Kidney (tissue), 14 donors: ENCODE measurements around the gene PIEZO2. TPM values are rescaled to one million over a fixed set of nuclear protein-coding genes. Genes with fewer than 3 reads are reported as not detected.

ENCODE experiments used
- DNase-seq, 5 donors: peaks; one replicate each; pipeline ENCODE4 v3.0.0-alpha.2; 2013 to 2020
- FAIRE-seq: peaks from 2 replicates; lab custom pipeline; 2012; peaks lifted over from hg19 to GRCh38; lab: Jason Lieb, UNC
- H3K27ac ChIP-seq, 2 donors: one replicate each; pipeline ENCODE4 v1.7.0; 2013; ENCODE audit warnings: low read depth in 2 of 2, low read length in 2 of 2, inconsistent platforms in 1 of 2
- H3K27me3 ChIP-seq: one replicate; pipeline ENCODE4 v1.7.1; 2013; ENCODE audit warnings: low read length, inconsistent platforms; ENCODE audit not compliant: control insufficient read depth, insufficient read depth
- H3K36me3 ChIP-seq, 3 donors: one replicate each; pipeline versions ENCODE4 v1.7.0 to v1.7.1; 2013; ENCODE audit warnings: low read length in 3 of 3, control low read depth in 1 of 3, inconsistent platforms in 1 of 3; ENCODE audit not compliant: insufficient read depth in 3 of 3, control insufficient read depth in 2 of 3
- H3K4me1 ChIP-seq, 3 donors: one replicate each; pipeline versions ENCODE4 v1.7.0 to v1.7.1; 2013; ENCODE audit warnings: low read length in 3 of 3, inconsistent platforms in 1 of 3, low read depth in 1 of 3; ENCODE audit not compliant: control insufficient read depth in 2 of 3, insufficient read depth in 2 of 3
- H3K4me3 ChIP-seq, 3 donors: one replicate each; pipeline versions ENCODE4 v1.7.0 to v1.8.1; 2013; ENCODE audit warnings: low read length in 3 of 3, control low read depth in 1 of 3, inconsistent platforms in 1 of 3
- H3K9ac ChIP-seq, 3 donors: one replicate each; pipeline versions ENCODE4 v1.7.0 to v1.7.1; 2013; ENCODE audit warnings: low read length in 3 of 3, control low read depth in 1 of 3, inconsistent platforms in 1 of 3
- H3K9me3 ChIP-seq, 3 donors: one replicate each; pipeline versions ENCODE4 v1.7.0 to v1.7.1; 2013; ENCODE audit warnings: low read length in 3 of 3, control low read depth in 1 of 3, inconsistent platforms in 1 of 3; ENCODE audit not compliant: control insufficient read depth in 2 of 3, insufficient read depth in 1 of 3
- CTCF ChIP-seq: IDR thresholded peaks from 3 replicates; pipeline ENCODE4 v1.5.1; 2012; ENCODE audit warnings: mild to moderate bottlenecking, moderate library complexity, borderline replicate concordance; ENCODE audit not compliant: insufficient read depth; ENCODE audit errors: extremely low read depth
- intact Hi-C: fragments of 100-400 bp; cut with DNase I; formaldehyde crosslinking; loops from one replicate; pipeline ENCODE4 v1.11.1; 2022
- polyA plus RNA-seq: library from polyadenylated mRNA; stranded (reverse); fragments of 350-450 nt; fragmentation: Illumina TruSeq; extraction: RNeasy Lipid Tissue Mini Kit (QIAGEN cat#74804); gene quantifications from one replicate; pipeline ENCODE4 v1.2.3, GENCODE V29; 2014; ENCODE audit warnings: low read depth, low replicate concordance; ENCODE audit not compliant: insufficient read depth
- total RNA-seq: library from RNA; stranded (reverse); fragmentation: NEBNext Ultra II Directional; extraction: Animal tissue kit (Norgen Biotek cat#: 25700); gene quantifications from one replicate; pipeline ENCODE4 v1.2.1, GENCODE V29; 2021
- donor health status: control.
- donor health status: control.
- donor health status: control.
- donor health status: control.
- donor health status: control.
- donor health status: DM: yes; HTN: yes; CAD: no.
- donor health status: Normal renal cell carcinoma (clear cell type).

The PIEZO2 gene
- total and polyA plus RNA-seq, 2 donors from 2014 or later: 1.1 to 4.1 TPM

DNA sequence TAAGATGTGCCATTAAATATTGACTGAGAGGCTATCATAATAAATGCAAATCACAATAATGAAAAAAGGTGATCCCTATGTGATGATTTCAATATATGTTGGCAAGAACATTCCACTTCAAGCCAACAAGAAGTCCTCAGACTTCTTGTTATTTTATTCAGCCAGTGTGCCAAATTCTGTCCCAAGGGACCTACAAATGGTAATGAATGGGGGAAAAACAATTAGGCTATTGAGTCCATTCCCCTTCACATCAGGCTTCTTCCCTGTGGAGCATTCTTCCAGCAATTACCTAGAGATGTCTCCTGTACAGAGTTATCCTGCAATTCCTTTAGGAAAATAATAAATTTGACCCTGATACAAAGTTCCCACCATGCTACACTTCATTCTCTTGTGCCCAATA is 144.4 kb downstream of the PIEZO2 start:
- Histone ChIP-seq H3K27me3 (no peaks in the 10 kb centered on the region), H3K4me1 (no peaks in the 10 kb centered on the region), H3K9ac (no peak overlapping the region), H3K27ac (no peak overlapping the region), H3K36me3 (no peaks in the 10 kb centered on the region), H3K4me3 (no peak overlapping the region), H3K9me3 (no peaks in the 10 kb centered on the region)
- no peak for DNase-seq
- no peak for TF ChIP-seq CTCF
- FAIRE-seq: no peak
- intact Hi-C loops: no loop called here

GRCh38 chr18:11004294-11004693 is 145.1 kb downstream of the PIEZO2 start:
- H3K27me3 ChIP-seq: no peaks in the 10 kb centered on the region
- no peaks in the 10 kb centered on the region for H3K9me3 ChIP-seq
- intact Hi-C loops: no loop called here
- no peak overlapping the region for H3K4me3 ChIP-seq
- FAIRE-seq: no peak
- no peaks in the 10 kb centered on the region for H3K36me3 ChIP-seq
- no peak overlapping the region for H3K9ac ChIP-seq
- no peaks in the 10 kb centered on the region for H3K4me1 ChIP-seq
- TF ChIP-seq CTCF: no peak
- no peak for DNase-seq
- no peak overlapping the region for H3K27ac ChIP-seq

DNA sequence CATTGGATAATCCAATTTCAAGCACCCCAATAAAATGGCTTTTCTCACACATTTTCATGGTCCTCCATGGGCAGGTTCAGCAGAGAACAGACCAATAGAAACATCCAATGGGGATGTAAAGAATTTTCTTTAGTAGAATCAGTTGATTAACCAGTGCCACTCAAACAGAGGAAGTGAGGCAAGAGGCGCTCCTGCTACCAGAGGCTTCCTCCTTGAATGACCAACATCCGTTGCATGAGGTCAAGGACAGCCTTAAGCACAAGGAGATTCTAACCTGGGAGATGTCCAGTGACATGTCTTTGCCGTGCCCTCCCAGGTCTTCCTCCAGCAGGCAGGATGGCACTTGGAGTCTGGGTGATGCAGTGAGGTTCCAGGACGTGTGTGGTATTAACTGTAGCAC is 146.6 kb downstream of the PIEZO2 start:
- TF ChIP-seq CTCF: no peak
- Histone ChIP-seq H3K36me3 (no peaks in the 10 kb centered on the region), H3K27ac (no peak overlapping the region), H3K4me3 (no peak overlapping the region), H3K27me3 (no peaks in the 10 kb centered on the region), H3K9ac (no peak overlapping the region), H3K9me3 (peaks cover 0 to 4% (median 0%) of the 10 kb centered on the region in 3 donors), H3K4me1 (no peaks in the 10 kb centered on the region)
- FAIRE-seq: no peak
- DNase-seq: no peak
- intact Hi-C loops: no loop called here

GRCh38 chr18:11002277-11002676 is 147.1 kb downstream of the PIEZO2 start:
- no peak overlapping the region for H3K9ac ChIP-seq
- H3K27ac ChIP-seq: no peak overlapping the region
- intact Hi-C loops: no loop called here
- no peak overlapping the region for H3K4me3 ChIP-seq
- H3K9me3 ChIP-seq: peaks cover 0 to 6% (median 0%) of the 10 kb centered on the region in 3 donors
- H3K4me1 ChIP-seq: no peaks in the 10 kb centered on the region
- DNase-seq (no peak), FAIRE-seq (no peak)
- H3K27me3 ChIP-seq: no peaks in the 10 kb centered on the region
- no peak for TF ChIP-seq CTCF
- no peaks in the 10 kb centered on the region for H3K36me3 ChIP-seq
